GM21423 (cell line): Measurements from ENCODE around the gene LIN37.
"Not testable (repeated sequence)": the region's sequence is repeated elsewhere in the genome, so short reads cannot be mapped to it uniquely, and the experiment has no call there.

Experiments used
- ATAC-seq: cut with Tn5 transposase; IDR thresholded peaks from one replicate; pipeline ENCODE4 v1.9.1; 2021; ENCODE audit warnings: mild to moderate bottlenecking, moderate library complexity; ENCODE audit not compliant: unreplicated experiment

Gene LIN37

DNA sequence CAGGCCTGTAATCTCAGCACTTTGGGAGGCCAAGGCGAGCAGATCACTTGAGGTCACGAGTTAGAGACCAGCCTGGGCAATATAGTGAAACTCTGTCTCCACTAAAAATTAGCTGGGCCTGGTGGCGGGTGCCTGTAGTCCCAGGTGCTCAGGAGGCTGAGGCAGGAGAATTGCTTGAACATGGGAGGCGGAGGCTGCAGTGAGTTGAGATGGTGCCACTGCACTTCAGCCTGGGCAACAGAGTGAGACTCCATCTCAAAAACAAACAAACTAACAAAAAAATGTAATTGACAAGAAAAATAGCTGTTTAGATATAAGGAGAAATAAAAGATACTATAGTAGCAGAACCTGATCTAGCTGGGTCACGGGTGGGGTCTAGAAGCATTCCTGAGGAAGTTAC, 24.0 kb downstream of the LIN37 start:
- not testable (repeated sequence) for ATAC-seq

GRCh38 chr19:35773020-35773806, 24.8 kb downstream of the LIN37 start:
- no peak for ATAC-seq

DNA sequence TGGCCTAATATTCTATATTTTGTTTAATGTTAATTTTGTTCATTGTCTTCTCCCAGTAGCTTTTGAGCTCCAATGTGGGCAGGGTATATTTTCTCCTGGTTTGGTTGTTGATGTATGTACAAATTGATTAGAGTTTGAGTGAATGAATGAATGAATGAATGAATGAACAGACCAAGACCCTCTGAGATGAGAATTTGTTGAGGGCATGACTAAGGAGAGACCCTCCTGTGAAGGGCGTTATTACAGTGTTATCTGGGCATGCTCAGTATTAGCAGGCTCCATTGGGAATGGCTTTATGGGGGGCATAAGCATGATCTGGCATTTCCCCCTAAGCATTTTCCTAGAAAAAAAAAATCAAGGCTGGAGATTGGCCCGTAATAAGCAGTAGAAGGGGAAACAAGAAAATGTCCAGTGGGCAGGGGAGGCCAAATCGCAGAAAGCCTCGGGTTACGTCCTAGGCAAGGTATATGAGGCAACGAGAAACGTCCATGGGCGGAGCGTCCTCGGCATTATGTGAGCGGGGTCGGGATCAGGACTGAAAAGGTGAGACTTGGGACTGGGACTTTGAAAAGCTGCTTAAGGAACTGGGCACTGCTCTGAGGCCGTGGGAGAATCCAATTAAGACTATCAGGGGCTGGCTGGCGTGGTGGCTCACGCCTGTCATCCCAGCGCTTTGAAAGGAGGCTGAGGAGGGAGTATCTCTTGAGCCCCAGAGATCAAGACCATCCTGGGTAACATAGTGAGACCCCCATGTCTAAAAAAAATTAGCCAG, 26.1 kb downstream of the LIN37 start:
- ATAC-seq: no peak

GRCh38 chr19:35775046-35775297, 26.6 kb downstream of the LIN37 start:
- no peak for ATAC-seq

DNA sequence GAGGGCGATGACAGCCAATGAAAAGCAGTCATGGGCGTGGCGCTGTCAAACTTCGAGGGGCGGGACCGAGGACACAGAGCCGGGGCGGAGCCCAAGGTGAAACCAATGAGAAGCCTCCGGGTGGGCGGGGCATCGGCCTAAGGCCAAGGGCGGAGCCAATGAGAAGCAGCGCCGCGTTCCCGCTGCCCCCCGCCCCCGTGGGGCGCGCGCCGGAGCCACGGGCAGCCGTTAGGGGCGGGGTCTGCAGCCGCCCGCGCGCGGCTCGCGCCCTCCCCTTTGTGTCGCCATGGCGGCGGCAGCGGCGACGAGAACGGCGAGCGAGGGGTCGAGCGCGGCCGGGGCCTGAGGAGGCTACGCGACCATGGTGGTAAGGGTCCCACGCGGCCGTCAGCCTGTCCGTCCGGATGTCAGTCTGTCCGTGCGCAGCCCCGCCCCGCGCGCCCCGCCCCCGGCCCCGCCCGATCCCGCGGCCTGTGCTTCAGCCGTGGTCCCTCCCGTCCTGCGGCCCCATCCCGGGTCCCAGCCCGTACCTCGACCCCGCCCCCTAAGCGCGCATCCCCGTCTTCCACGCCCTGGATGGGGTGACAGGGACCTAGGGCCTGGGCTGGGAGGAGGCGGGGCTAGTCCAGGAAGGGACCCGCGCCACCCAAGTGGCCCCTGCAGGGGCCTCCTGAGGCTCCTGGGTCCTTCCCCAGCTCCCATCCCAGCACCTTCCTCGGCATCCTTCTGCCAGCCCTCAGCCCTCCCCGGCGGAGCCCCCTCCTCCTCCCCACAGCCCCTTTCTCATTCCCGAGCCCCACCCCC, 27.1 kb downstream of the LIN37 start, which contains the start of gene ARHGAP33:
Gene ARHGAP33, plus strand, starts transcription at position 267 of the 804 bp plus-strand sequence. Its CDS starts 95 bp downstream, at position 362.
- ATAC-seq: peak; percentile 87

- no peak for ATAC-seq
Measured at GRCh38 chr19:35776102-35776788, 27.9 kb downstream of the LIN37 start.

- no peak for ATAC-seq
Measured at GRCh38 chr19:35777086-35777841, 28.9 kb downstream of the LIN37 start.

DNA sequence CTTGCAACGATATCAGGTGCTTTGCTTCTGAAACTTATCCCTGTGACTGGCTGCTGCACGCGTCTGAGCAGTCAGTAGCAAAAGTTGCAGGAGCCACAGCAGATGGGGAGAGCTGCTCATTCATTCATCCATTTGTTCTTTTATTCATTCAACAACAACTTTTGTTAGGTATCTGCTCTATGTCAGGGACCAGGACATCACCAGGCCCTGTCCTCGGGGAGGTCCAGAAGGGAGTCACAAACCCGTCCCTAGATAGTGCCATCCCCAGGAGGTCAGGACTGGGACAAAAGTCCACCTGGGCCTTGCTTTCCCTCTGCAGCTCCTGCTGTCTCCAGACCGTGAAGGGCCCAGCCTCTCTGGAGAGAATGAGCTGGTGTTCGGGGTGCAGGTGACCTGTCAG, 29.6 kb downstream of the LIN37 start:
- no peak for ATAC-seq

GRCh38 chr19:35779033-35779432, 30.7 kb downstream of the LIN37 start:
- no peak for ATAC-seq

GRCh38 chr19:35780058-35780457, 31.7 kb downstream of the LIN37 start:
- no peak for ATAC-seq

GRCh38 chr19:35780717-35781116, 32.3 kb downstream of the LIN37 start:
- no peak for ATAC-seq

DNA sequence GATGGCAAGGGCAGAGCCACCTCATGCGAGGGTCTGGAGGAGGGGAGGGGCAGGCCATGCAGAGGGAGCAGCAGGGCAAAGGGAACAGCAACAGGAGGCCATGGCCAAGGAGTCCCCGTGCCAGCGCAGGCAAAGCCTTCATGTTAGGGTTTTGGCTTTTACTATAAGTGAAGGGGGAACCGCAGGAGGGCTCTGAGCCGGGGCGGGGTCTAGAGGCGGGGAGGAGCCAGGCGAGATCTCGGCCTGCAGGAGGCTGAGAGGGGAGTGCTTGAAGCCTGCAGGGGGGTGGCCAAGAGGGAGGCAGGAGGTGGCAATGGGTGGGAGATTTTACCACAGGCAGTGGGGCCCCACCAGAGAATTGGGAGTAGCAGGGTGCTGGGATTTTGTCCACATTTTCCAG, 33.3 kb downstream of the LIN37 start:
- no peak for ATAC-seq

DNA sequence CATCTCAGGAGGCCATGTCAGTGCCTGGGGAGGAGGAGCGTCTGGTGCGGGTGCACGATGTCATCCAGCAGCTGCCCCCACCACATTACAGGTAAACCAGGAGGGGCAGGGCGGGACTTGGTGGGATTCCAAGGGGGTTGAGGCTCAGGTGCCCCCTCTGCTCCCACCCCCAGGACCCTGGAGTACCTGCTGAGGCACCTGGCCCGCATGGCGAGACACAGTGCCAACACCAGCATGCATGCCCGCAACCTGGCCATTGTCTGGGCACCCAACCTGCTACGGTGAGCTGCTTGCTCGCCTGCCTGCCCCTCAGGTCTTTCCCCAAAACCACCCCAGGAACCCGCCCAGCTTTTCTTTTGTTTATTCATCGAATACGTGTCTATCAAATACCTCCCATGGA, 34.2 kb downstream of the LIN37 start:
- no peak for ATAC-seq

GRCh38 chr19:35783469-35784434, 35.4 kb downstream of the LIN37 start:
- no peak for ATAC-seq

DNA sequence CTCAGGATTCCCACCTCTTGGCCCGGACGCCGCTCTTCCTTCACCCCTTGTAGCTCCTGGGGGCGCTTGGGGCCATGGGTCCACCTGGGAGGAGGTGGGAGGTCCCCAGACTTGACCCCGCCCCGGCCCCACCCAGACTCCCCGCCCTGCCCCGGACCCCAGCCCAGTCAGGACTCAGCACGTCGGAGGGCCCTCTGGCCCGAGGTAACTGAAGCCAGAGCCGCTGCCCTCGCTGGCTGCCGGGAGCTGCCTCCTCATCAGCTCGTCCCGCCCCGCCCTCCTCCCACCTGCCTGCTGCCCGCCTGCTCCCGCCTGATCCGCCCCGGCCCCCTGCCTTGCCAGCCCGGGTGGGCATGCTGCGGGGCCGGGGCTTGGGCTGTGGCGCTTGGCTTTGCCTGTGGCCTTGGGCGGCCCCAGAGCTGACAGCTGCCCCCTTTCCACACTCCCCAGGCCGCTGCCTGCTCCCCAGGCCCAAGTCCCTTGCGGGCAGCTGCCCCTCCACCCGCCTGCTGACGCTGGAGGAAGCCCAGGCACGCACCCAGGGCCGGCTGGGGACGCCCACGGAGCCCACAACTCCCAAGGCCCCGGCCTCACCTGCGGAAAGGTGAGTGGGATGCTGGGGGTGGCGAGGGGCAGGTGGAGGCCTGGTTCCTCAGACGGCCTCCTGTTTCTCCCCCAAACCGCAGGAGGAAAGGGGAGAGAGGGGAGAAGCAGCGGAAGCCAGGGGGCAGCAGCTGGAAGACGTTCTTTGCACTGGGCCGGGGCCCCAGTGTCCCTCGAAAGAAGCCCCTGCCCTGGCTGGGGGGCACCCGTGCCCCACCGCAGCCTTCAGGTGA, 36.3 kb downstream of the LIN37 start:
- ATAC-seq: no peak

DNA sequence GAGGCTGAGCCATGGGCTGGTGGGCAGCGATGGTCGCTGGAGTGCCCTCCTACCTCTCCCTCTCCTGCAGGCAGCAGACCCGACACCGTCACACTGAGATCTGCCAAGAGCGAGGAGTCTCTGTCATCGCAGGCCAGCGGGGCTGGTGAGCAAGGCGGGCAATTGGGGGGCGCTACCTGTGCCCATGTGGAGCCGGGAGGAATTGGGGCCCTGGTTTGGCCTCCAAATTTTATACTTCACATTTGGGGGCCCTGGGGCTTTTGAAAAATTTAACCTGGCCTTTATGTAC, 36.9 kb downstream of the LIN37 start:
- ATAC-seq: no peak

- no peak for ATAC-seq
Measured at GRCh38 chr19:35786299-35787160, 38.2 kb downstream of the LIN37 start.
